Measurements from ENCODE around the gene DMBX1.

Gene DMBX1

DNA sequence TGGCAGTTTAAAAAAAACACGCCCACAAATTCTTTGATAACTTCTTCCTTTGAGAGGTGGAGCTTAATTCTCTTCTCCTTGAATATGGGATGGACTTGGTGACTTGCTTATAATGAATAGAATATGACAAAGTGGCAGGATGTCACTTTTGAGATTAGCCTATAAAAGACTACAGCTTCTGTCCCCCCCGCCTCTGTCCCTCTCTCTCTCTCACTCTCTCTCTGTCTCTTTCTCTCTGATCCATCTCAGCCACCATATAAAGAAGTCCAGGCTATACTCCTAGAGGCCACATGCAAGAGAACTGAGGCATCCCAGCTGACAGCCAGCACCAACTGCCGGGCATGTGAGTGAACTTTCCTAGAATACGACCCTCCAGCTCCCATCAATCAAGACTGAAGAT, 7.7 kb upstream of the DMBX1 start:
- no peak overlapping the region for H3K4me3 ChIP-seq (ENCODE audit: control insufficient read depth, low read depth, low read length)
- no peak for DNase-seq (ENCODE audit: low read depth)
- TF ChIP-seq, protein P1, sequence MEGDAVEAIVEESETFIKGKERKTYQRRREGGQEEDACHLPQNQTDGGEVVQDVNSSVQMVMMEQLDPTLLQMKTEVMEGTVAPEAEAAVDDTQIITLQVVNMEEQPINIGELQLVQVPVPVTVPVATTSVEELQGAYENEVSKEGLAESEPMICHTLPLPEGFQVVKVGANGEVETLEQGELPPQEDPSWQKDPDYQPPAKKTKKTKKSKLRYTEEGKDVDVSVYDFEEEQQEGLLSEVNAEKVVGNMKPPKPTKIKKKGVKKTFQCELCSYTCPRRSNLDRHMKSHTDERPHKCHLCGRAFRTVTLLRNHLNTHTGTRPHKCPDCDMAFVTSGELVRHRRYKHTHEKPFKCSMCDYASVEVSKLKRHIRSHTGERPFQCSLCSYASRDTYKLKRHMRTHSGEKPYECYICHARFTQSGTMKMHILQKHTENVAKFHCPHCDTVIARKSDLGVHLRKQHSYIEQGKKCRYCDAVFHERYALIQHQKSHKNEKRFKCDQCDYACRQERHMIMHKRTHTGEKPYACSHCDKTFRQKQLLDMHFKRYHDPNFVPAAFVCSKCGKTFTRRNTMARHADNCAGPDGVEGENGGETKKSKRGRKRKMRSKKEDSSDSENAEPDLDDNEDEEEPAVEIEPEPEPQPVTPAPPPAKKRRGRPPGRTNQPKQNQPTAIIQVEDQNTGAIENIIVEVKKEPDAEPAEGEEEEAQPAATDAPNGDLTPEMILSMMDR (IDR thresholded peaks at IDR 0.05; ENCODE audit: control insufficient read depth, insufficient read depth, low read depth, low read length, missing control alignments): no peak

DNA sequence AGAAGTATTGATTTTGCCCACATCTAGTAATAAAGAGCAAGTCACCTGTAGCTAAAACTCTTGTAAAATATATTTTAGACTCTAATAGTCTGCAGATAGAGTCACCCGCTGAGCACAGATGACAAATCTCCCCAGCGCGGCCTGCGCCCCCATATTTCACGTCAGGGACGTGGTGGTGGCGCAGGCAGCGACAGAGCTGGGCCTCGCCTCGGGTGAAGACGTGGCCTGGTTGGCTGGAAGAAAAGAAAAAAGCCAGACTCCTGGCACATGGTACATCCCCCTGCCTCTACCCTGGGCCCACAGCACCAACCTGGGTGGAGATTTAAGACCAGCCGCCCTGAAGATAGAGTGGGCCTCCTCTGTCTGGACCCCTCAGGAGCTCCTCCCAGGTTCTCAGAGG, 6.0 kb upstream of the DMBX1 start:
- TF ChIP-seq, protein P1 (IDR thresholded peaks at IDR 0.05; ENCODE audit: control insufficient read depth, insufficient read depth, low read depth, low read length, missing control alignments): no peak
- H3K4me3 ChIP-seq (ENCODE audit: control insufficient read depth, low read depth, low read length): no peak overlapping the region
- no peak for DNase-seq (ENCODE audit: low read depth)

DNA sequence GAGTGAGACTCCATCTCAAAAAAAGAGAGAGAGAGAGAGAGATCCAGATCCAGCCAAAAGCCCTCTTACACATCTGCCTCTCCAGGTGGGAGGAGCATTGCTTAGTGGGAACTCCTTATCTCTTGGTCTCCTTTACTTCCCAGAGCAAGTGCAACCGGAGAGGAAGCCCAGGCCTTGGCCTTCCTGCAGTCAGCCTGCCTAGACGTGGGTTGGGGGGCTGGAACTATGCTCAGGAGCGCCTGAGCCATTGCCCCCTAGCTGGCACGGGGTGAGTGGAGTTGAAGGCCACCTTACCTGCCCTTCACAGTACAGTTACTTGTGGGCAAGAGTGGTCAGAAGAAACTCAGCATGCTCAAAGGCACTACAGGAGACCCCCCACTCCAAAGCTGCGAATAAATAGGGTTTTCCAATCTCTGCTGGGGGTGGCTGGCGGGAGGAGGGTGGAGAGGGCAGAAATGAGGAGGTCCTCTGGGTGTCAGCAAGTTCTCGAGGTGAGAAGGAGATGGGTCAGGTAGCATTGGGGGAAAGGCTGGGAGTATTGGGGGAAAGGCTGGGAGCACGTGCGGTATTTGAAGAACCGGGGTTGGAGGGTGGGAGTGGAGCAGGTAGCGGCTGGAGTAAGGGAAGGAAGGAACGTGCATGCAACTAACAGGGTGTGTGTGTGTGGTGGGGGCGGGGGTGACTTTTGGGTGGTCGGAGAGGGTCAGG, 4.7 kb upstream of the DMBX1 start:
- no peak for DNase-seq (ENCODE audit: low read depth)
- TF ChIP-seq, protein P1 (IDR thresholded peaks at IDR 0.05; ENCODE audit: control insufficient read depth, insufficient read depth, low read depth, low read length, missing control alignments): no peak
- H3K4me3 ChIP-seq (ENCODE audit: control insufficient read depth, low read depth, low read length): no peak overlapping the region

DNA sequence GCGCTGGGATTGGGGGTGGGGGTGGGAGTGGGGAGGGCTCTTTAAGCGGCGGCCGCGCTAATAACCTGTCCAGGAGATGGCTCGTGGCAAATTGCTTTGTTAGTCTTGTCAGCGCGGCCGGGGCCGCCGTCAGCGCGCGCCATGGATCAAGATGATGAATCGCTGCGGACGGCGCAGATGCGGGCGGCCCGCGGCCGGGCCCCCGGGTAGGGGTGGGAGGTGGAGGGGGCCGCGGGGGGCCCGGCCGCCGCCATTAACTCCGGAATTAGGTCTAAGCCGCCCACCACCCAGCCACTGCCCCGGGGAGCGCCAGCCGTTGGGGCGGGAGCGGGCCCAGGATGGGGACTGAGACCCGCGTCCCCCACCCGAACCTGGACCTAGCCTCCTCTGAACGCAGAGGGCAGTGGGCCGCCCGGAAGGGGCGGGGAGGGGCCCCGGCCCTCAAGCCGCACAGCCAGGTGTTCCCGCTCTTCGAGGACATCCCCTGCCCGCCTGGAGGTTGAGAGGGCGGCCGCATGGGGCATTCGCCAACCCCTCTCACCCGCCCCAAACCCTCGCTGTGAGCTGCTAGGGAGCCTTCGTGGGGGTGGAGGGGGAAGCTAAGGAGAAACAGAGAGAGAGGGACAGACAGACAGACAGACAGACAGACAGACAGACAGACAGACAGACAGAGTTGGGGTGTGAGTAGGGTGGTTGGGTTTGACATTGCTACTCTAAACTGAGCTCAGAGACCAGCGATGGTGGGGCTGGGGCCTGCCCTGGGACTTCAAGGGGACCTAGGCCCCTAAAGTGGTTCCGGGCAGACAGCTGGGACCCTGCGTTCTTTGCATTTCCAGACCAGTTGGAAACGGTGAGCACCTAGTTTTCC, 3.8 kb upstream of the DMBX1 start:
- no peak for DNase-seq (ENCODE audit: low read depth)
- TF ChIP-seq, protein P1 (IDR thresholded peaks at IDR 0.05; ENCODE audit: control insufficient read depth, insufficient read depth, low read depth, low read length, missing control alignments): no peak
- H3K4me3 ChIP-seq (ENCODE audit: control insufficient read depth, low read depth, low read length): no peak overlapping the region

DNA sequence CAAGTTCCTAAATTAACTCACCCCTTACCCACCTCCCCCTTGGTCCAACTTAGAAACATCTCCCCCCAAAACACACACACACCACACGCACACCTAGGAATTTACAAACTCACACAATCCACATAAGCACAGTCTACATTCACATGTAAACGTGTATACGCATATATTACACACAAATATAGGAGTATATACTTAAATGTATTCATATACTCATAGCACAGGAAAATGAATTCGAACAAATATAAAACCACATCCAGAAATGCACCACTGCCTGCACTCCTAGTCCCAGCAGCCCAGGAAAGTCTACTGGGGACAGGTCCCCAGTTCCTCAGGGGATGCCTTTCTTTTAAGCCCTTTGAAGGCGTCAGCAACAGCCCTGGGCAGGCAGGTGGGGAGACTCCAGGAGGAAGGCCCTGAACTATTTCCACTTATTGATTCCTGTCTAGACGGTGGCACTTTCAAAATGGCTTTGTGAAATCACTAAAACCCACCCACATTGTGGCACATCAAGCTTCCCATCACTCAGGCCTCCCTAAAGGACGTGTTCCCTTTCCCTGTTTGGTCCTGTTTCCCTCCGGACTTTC, 3.1 kb upstream of the DMBX1 start:
- H3K4me3 ChIP-seq (ENCODE audit: control insufficient read depth, low read depth, low read length): no peak overlapping the region
- no peak for DNase-seq (ENCODE audit: low read depth)
- TF ChIP-seq, protein P1 (IDR thresholded peaks at IDR 0.05; ENCODE audit: control insufficient read depth, insufficient read depth, low read depth, low read length, missing control alignments): no peak

DNA sequence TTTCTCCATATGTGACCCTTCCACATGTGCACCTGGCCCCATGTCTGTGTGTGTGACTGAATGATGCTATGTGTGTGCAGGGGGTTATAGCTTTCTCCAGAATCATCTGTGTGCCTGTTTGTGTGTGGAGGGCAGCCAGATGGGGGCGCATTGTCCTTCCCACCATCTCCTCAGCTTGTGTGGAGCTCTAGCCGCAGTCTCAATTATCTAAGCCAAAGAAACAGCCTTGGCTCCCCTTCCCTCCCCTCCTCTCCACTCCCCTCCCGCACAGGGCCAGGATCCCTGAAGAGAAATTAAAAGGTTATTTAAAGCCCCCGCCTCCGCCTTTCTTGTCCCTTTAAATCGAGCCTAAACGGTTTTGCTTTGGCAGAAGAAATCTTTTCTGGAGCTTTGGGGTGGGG, 1.8 kb upstream of the DMBX1 start:
- H3K4me3 ChIP-seq (ENCODE audit: control insufficient read depth, low read depth, low read length): no peak overlapping the region
- DNase-seq (ENCODE audit: low read depth): no peak
- TF ChIP-seq, protein P1 (IDR thresholded peaks at IDR 0.05; ENCODE audit: control insufficient read depth, insufficient read depth, low read depth, low read length, missing control alignments): peak; percentile 19

All from AG09309 (cell line).